ENCODE data around the gene VPS45. TPM values are rescaled to one million over a fixed set of nuclear protein-coding genes. Genes with fewer than 3 reads are reported as not detected.
"Not testable (repeated sequence)": the region's sequence is repeated elsewhere in the genome, so short reads cannot be mapped to it uniquely, and the experiment has no call there.

VPS45 gene
- total and polyA plus RNA-seq, 2 experiments from 2014 or later, result 53.4 to 71.2 TPM

DNA sequence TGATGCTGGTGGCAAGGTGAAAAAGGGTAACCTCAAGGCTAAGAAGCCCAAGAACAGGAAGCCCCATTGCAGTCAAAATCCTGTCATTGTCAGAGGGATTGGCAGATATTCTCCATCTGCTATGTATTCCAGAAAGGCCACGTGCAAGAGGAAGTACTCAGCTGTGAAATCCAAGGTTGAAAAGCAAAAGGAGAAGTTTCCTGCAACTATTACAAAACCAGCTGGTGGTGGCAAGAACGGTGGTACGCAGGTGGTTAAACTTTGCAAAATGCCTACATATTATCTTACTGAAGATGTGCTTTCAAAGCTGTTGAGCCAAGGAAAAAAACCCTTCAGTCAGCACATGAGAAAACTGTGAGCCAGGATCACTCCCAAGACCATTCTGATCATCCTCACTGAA is 13.7 kb upstream of the VPS45 start:
- H3K9me3 ChIP-seq (ENCODE audit: low read depth), result no peaks in the 10 kb centered on the region
- no peaks in the 10 kb centered on the region for H3K4me1 ChIP-seq (ENCODE audit: low read depth)
- TF ChIP-seq, protein P1, sequence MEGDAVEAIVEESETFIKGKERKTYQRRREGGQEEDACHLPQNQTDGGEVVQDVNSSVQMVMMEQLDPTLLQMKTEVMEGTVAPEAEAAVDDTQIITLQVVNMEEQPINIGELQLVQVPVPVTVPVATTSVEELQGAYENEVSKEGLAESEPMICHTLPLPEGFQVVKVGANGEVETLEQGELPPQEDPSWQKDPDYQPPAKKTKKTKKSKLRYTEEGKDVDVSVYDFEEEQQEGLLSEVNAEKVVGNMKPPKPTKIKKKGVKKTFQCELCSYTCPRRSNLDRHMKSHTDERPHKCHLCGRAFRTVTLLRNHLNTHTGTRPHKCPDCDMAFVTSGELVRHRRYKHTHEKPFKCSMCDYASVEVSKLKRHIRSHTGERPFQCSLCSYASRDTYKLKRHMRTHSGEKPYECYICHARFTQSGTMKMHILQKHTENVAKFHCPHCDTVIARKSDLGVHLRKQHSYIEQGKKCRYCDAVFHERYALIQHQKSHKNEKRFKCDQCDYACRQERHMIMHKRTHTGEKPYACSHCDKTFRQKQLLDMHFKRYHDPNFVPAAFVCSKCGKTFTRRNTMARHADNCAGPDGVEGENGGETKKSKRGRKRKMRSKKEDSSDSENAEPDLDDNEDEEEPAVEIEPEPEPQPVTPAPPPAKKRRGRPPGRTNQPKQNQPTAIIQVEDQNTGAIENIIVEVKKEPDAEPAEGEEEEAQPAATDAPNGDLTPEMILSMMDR (IDR thresholded peaks at IDR 0.05; ENCODE audit: low read depth, low read length), result no peak
- no peak overlapping the region for H3K4me3 ChIP-seq
- H3K27me3 ChIP-seq, result no peaks in the 10 kb centered on the region
- no peak for DNase-seq (ENCODE audit: low read depth in 1 of 2, low spot score in 1 of 2)
- no peaks in the 10 kb centered on the region for H3K36me3 ChIP-seq
- no peak overlapping the region for H3K27ac ChIP-seq

DNA sequence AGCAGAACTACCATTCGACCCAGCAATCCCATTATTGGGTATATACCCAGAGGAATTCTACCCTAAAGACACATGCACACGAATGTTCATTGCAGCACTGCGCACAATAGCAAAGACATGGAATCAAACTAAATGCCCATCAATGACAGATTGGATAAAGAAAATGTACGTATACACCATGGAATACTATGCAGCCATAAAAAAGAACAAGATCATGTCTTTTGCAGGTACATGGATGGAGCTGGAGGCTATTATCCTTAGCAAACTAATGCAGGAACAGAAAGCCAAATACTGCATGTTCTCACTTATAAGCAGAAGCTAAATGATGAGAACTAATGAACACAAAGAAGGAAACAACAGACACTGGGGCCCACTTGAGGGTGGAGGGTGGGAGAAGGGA is 12.1 kb upstream of the VPS45 start:
- H3K27me3 ChIP-seq; DNase-seq (ENCODE audit: low read depth in 1 of 2, low spot score in 1 of 2): not testable (repeated sequence)

DNA sequence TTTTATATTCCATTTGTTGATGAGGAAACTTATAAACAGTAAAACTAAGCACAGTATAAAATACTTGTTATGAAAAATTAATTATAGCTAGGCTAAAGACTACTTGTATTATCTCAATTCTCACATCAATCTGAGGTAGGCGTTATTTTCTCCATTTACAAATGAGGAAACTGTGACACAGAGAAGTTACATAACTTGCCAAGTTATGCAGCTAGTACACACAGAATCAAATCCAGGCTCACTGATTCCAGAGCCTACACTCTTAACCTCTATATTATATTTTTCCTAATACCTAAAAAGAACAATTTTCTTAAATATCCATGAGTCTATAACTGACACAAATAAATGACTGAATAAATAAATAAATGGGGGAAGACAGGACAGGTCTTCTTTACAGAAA is 11.2 kb upstream of the VPS45 start:
- H3K27me3 ChIP-seq, result no peaks in the 10 kb centered on the region

More for the DNA sequence above, 12.1 kb upstream of the VPS45 start:
- not testable (repeated sequence) for H3K9me3 ChIP-seq (ENCODE audit: low read depth); H3K4me1 ChIP-seq (ENCODE audit: low read depth); H3K27ac ChIP-seq; H3K4me3 ChIP-seq; H3K36me3 ChIP-seq

DNA sequence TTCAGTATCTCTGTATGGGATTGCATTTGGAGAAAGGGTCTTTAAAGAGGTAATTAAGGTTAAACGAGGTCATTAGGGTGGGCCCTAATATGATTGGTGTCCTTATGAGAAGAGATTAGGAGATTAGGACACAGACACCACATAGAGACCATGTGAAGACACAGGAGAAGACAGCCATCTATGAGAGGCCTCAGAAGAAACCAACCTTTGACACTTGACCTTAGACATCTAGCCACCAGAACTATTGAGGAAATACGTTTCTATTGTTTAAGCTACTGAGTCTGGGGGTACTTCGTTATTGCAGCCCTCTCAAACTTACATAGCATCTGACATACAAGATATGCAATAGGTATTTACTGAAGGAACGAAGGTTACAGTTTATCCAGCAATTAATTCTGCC is 7.3 kb upstream of the VPS45 start:
- Histone ChIP-seq H3K27me3 (no peaks in the 10 kb centered on the region), H3K9me3 (ENCODE audit: low read depth) (no peaks in the 10 kb centered on the region), H3K4me3 (no peak overlapping the region), H3K4me1 (ENCODE audit: low read depth) (peaks cover 3% of the 10 kb centered on the region), H3K36me3 (no peaks in the 10 kb centered on the region), H3K27ac (no peak overlapping the region)
- no peak for DNase-seq (ENCODE audit: low read depth in 1 of 2, low spot score in 1 of 2)
- TF ChIP-seq, protein P1 (IDR thresholded peaks at IDR 0.05; ENCODE audit: low read depth, low read length), result no peak

More for the DNA sequence above, 11.2 kb upstream of the VPS45 start:
- TF ChIP-seq, protein P1 (IDR thresholded peaks at IDR 0.05; ENCODE audit: low read depth, low read length), result no peak
- Histone ChIP-seq H3K4me3 (no peak overlapping the region), H3K4me1 (ENCODE audit: low read depth) (no peaks in the 10 kb centered on the region), H3K27ac (no peak overlapping the region), H3K36me3 (no peaks in the 10 kb centered on the region), H3K9me3 (ENCODE audit: low read depth) (no peaks in the 10 kb centered on the region)
- no peak for DNase-seq (ENCODE audit: low read depth in 1 of 2, low spot score in 1 of 2)

DNA sequence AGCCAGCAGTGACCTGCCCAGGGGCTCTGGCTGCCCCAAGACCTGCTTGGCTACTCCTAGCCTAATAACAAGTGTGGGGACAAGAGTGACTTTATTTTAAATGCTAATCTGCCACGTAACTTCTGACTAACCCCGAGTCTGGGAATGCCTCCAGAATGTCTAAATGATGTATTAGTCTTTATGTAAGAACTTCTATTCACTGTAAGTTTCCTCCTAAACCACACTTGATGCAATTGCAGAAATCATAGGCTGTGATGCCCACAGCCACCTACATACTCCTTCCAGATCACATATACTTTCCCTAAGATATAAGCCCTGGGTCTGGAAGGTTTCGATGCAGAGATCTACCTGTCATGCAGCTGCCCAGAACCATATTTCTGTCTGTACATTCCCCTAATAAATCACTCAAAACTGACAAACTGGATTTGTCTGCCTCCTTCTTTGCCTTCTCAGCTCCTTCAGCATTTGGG is 5.9 kb upstream of the VPS45 start:
- TF ChIP-seq, protein P1 (IDR thresholded peaks at IDR 0.05; ENCODE audit: low read depth, low read length), result no peak
- no peak overlapping the region for H3K4me3 ChIP-seq
- H3K9me3 ChIP-seq (ENCODE audit: low read depth), result no peaks in the 10 kb centered on the region
- H3K27ac ChIP-seq, result no peak overlapping the region
- peak in 1 of 2 donors; percentile 87 for DNase-seq (ENCODE audit: low read depth in 1 of 2, low spot score in 1 of 2)
- H3K27me3 ChIP-seq, result no peaks in the 10 kb centered on the region
- H3K4me1 ChIP-seq (ENCODE audit: low read depth), result peaks cover 15% of the 10 kb centered on the region
- no peaks in the 10 kb centered on the region for H3K36me3 ChIP-seq

GRCh38 chr1:150062113-150062512 is 5.5 kb upstream of the VPS45 start:
- no peaks in the 10 kb centered on the region for H3K36me3 ChIP-seq
- no peaks in the 10 kb centered on the region for H3K9me3 ChIP-seq (ENCODE audit: low read depth)
- H3K4me3 ChIP-seq, result no peak overlapping the region
- H3K4me1 ChIP-seq (ENCODE audit: low read depth), result peaks cover 15% of the 10 kb centered on the region
- DNase-seq (ENCODE audit: low read depth in 1 of 2, low spot score in 1 of 2), result no peak
- no peak overlapping the region for H3K27ac ChIP-seq
- TF ChIP-seq, protein P1 (IDR thresholded peaks at IDR 0.05; ENCODE audit: low read depth, low read length), result no peak
- H3K27me3 ChIP-seq, result no peaks in the 10 kb centered on the region
